MCF 10A (cell line): ENCODE data around the gene NXPE1. TPM values are rescaled to one million over a fixed set of nuclear protein-coding genes. Genes with fewer than 3 reads are reported as not detected.

Experiments used
- BruUV-seq: library from RNA; stranded (reverse); fragments of 400-500 nt; replicated peaks from 2 replicates; lab custom pipeline; 2021; lab: Mats Ljungman, UMichigan
- CTCF ChIA-PET: fragments of 300-600 bp; sonication (Branson Sonifier 250); formaldehyde crosslinking; extraction: SDS; loops from one replicate; lab custom pipeline; 2021; ENCODE audit warnings: antibody characterized with exemption, inconsistent platforms; lab: Yijun Ruan, JAX
- POLR2A ChIA-PET: fragments of 300-600, 350-650 bp; sonication (Branson Sonifier 250); formaldehyde crosslinking; extraction: SDS; loops from one replicate; lab custom pipeline; 2020; ENCODE audit warnings: antibody characterized with exemption, inconsistent platforms; lab: Yijun Ruan, JAX
- DNase-seq: peaks from one replicate; pipeline ENCODE4 v3.0.0-alpha.2; 2018; ENCODE audit not compliant: unreplicated experiment
- H3K27ac Mint-ChIP-seq: one replicate; pipeline ENCODE4 v1.8.0; 2022; ENCODE audit warnings: mild to moderate bottlenecking, low read depth, mixed read lengths; ENCODE audit not compliant: unreplicated experiment
- H3K27me3 Mint-ChIP-seq: one replicate; pipeline ENCODE4 v1.8.0; 2022; ENCODE audit warnings: mixed read lengths; ENCODE audit not compliant: insufficient read depth, unreplicated experiment
- H3K36me3 Mint-ChIP-seq: one replicate; pipeline ENCODE4 v1.8.0; 2022; ENCODE audit warnings: mild to moderate bottlenecking, moderate library complexity, mixed read lengths; ENCODE audit not compliant: insufficient read depth, unreplicated experiment
- H3K4me1 Mint-ChIP-seq: one replicate; pipeline ENCODE4 v1.8.0; 2022; ENCODE audit warnings: mixed read lengths; ENCODE audit not compliant: insufficient read depth, unreplicated experiment
- H3K4me3 Mint-ChIP-seq: one replicate; pipeline ENCODE4 v1.8.0; 2022; ENCODE audit warnings: mild to moderate bottlenecking, moderate library complexity, mixed read lengths; ENCODE audit not compliant: unreplicated experiment
- H3K9me3 Mint-ChIP-seq: one replicate; pipeline ENCODE4 v1.8.0; 2022; ENCODE audit warnings: mixed read lengths; ENCODE audit not compliant: unreplicated experiment
- CTCF ChIP-seq: fragments of 200-600 bp; IDR thresholded peaks from one replicate; pipeline ENCODE4 v1.8.0; 2022; ENCODE audit warnings: antibody characterized with exemption, mild to moderate bottlenecking; ENCODE audit not compliant: unreplicated experiment
- intact Hi-C: fragments of 100-400 bp; cut with micrococcal nuclease; formaldehyde crosslinking; loops from 2 replicates; pipeline ENCODE4 v1.14.1; 2022
- total RNA-seq: library from RNA; stranded (reverse); gene quantifications from 2 replicates; pipeline ENCODE4 v1.2.3, GENCODE V29; 2022

Gene NXPE1
- total RNA-seq, 1 experiment from 2014 or later = not detected

GRCh38 chr11:114556135-114556534, 3.5 kb downstream of the NXPE1 start:
- Mint-ChIP-seq H3K27me3 (no peaks in the 10 kb centered on the region), H3K4me1 (no peaks in the 10 kb centered on the region), H3K4me3 (no peak overlapping the region), H3K36me3 (no peaks in the 10 kb centered on the region), H3K9me3 (no peaks in the 10 kb centered on the region), H3K27ac (no peak overlapping the region)
- BruUV-seq = no TSS peak
- DNase-seq = no peak
- no peak for TF ChIP-seq CTCF
- ChIA-PET POLR2A (no interaction called here), CTCF (interaction anchor here (0.7 kb wide), 1 partner anchor 172 kb away, joined by 3 read pairs; no protein-coding TSS in a partner anchor)
- intact Hi-C loops = no loop called here

- intact Hi-C loops = no loop called here
- CTCF ChIA-PET = no interaction called here
- Mint-ChIP-seq H3K4me3 (no peak overlapping the region), H3K36me3 (no peaks in the 10 kb centered on the region), H3K4me1 (no peaks in the 10 kb centered on the region), H3K9me3 (no peaks in the 10 kb centered on the region), H3K27ac (no peak overlapping the region), H3K27me3 (no peaks in the 10 kb centered on the region)
- TF ChIP-seq CTCF = no peak
- no peak for DNase-seq
- no TSS peak for BruUV-seq
- POLR2A ChIA-PET = no interaction called here
Measured at GRCh38 chr11:114553642-114554041, 6.0 kb downstream of the NXPE1 start.

GRCh38 chr11:114551060-114551459, 8.6 kb downstream of the NXPE1 start:
- BruUV-seq = no TSS peak
- intact Hi-C loops = no loop called here
- ChIA-PET CTCF (interaction anchor here (0.7 kb wide), 2 partner anchors 877 to 1671 kb away, joined by 3 read pairs; no protein-coding TSS in a partner anchor), POLR2A (interaction anchor here (0.6 kb wide), 1 partner anchor 113 kb away, joined by 3 read pairs; no protein-coding TSS in a partner anchor)
- Mint-ChIP-seq H3K27ac (no peak overlapping the region), H3K9me3 (no peaks in the 10 kb centered on the region), H3K4me3 (no peak overlapping the region), H3K4me1 (no peaks in the 10 kb centered on the region), H3K36me3 (no peaks in the 10 kb centered on the region), H3K27me3 (no peaks in the 10 kb centered on the region)
- TF ChIP-seq CTCF = no peak
- DNase-seq = no peak

GRCh38 chr11:114525682-114526081, 34.0 kb downstream of the NXPE1 start:
- H3K36me3 Mint-ChIP-seq = no peaks in the 10 kb centered on the region
- no TSS peak for BruUV-seq
- DNase-seq = no peak
- no peaks in the 10 kb centered on the region for H3K27me3 Mint-ChIP-seq
- no peak overlapping the region for H3K4me3 Mint-ChIP-seq
- CTCF ChIA-PET = no interaction called here
- H3K27ac Mint-ChIP-seq = no peak overlapping the region
- no peak for TF ChIP-seq CTCF
- POLR2A ChIA-PET = no interaction called here
- H3K4me1 Mint-ChIP-seq = no peaks in the 10 kb centered on the region
- H3K9me3 Mint-ChIP-seq = no peaks in the 10 kb centered on the region
- intact Hi-C loops = no loop called here
